ENCODE measurements around the gene FCER1G. TPM values are rescaled to one million over a fixed set of nuclear protein-coding genes. Genes with fewer than 3 reads are reported as not detected.

FCER1G gene
- total and polyA plus RNA-seq, 2 donors (not counting 3 experiments of a cell fraction or from before 2014, with no cell fraction given), result 1.1 to 1.6 TPM

GRCh38 chr1:161218301-161219077, 3.4 kb downstream of the FCER1G start:
- Histone ChIP-seq H3K4me3 (replicated peaks in 1 of 3; ENCODE audit: insufficient read depth in 1 of 3, low read depth in 1 of 3, low read length in 3 of 3) (no peak overlapping the region), H3K79me2 (ENCODE audit: control insufficient read depth, insufficient read depth, low read length) (no peaks in the 10 kb centered on the region), H3K27ac (ENCODE audit: insufficient read depth, low read depth, low read length) (no peak overlapping the region), H4K20me1 (replicated peaks; ENCODE audit: control insufficient read depth, extremely low read depth, insufficient read depth, low read length) (no peaks in the 10 kb centered on the region), H3K4me1 (ENCODE audit: control insufficient read depth, extremely low read depth, insufficient read depth, low read length) (peaks cover 11% of the 10 kb centered on the region), H3K9ac (replicated peaks; ENCODE audit: extremely low read depth, insufficient read depth, low read length) (no peak overlapping the region), H3K9me3 (replicated peaks; ENCODE audit: control insufficient read depth, insufficient read depth, low read length) (no peaks in the 10 kb centered on the region), H3K36me3 (ENCODE audit: control insufficient read depth in 2 of 2, extremely low read depth in 1 of 2, insufficient read depth in 2 of 2, low read length in 2 of 2) (peaks cover 14% of the 10 kb centered on the region in 2 experiments), H3K4me2 (ENCODE audit: insufficient read depth, low read length) (no peak overlapping the region), H2AFZ (ENCODE audit: low read depth, low read length) (no peak overlapping the region), H3K27me3 (ENCODE audit: control insufficient read depth in 2 of 2, insufficient read depth in 2 of 2, low read length in 2 of 2) (no peaks in the 10 kb centered on the region), H3K9me1 (replicated peaks; ENCODE audit: control insufficient read depth, extremely low read depth, insufficient read depth, low read length) (no peaks in the 10 kb centered on the region)
- POLR2A ChIA-PET, result no interaction called here
- DNase-seq (ENCODE audit: low read depth, low spot score) (no peak), FAIRE-seq (no peak)
- dilution Hi-C loops (cut with MboI; ENCODE audit: extremely low pct_ligation_motif_present, low sequenced_read_pairs) (no loop called here), intact Hi-C loops (cut with micrococcal nuclease) (no loop called here)
- TF ChIP-seq EZH2 (IDR thresholded peaks at IDR 0.05; ENCODE audit: borderline replicate concordance, low read depth, low read length, severe bottlenecking) (no peak), MYC (IDR thresholded peaks at IDR 0.05; ENCODE audit: low read depth, low read length) (no peak)
- CTCF ChIA-PET, result interaction anchor here (1.1 to 2.2 kb wide), 5 partner anchors 8 to 156 kb away, joined by 3 to 9 read pairs (median 4); no protein-coding TSS in a partner anchor
- no TSS peak for BruUV-seq (replicated peaks)

- no TSS peak for BruUV-seq (replicated peaks)
- CTCF ChIA-PET, result interaction anchor here (0.7 to 2.1 kb wide), 5 partner anchors 9 to 155 kb away, joined by 3 to 9 read pairs (median 3); no protein-coding TSS in a partner anchor
- Histone ChIP-seq H3K79me2 (ENCODE audit: control insufficient read depth, insufficient read depth, low read length) (no peaks in the 10 kb centered on the region), H3K27me3 (ENCODE audit: control insufficient read depth in 2 of 2, insufficient read depth in 2 of 2, low read length in 2 of 2) (no peaks in the 10 kb centered on the region), H3K9me1 (replicated peaks; ENCODE audit: control insufficient read depth, extremely low read depth, insufficient read depth, low read length) (no peaks in the 10 kb centered on the region), H3K27ac (ENCODE audit: insufficient read depth, low read depth, low read length) (no peak overlapping the region), H3K9me3 (replicated peaks; ENCODE audit: control insufficient read depth, insufficient read depth, low read length) (no peaks in the 10 kb centered on the region), H3K36me3 (ENCODE audit: control insufficient read depth in 2 of 2, extremely low read depth in 1 of 2, insufficient read depth in 2 of 2, low read length in 2 of 2) (peaks cover 6% of the 10 kb centered on the region in 2 experiments), H2AFZ (ENCODE audit: low read depth, low read length) (no peak overlapping the region), H3K4me1 (ENCODE audit: control insufficient read depth, extremely low read depth, insufficient read depth, low read length) (peaks cover 11% of the 10 kb centered on the region), H3K9ac (replicated peaks; ENCODE audit: extremely low read depth, insufficient read depth, low read length) (no peak overlapping the region), H3K4me3 (replicated peaks in 1 of 3; ENCODE audit: insufficient read depth in 1 of 3, low read depth in 1 of 3, low read length in 3 of 3) (no peak overlapping the region), H4K20me1 (replicated peaks; ENCODE audit: control insufficient read depth, extremely low read depth, insufficient read depth, low read length) (no peaks in the 10 kb centered on the region), H3K4me2 (ENCODE audit: insufficient read depth, low read length) (no peak overlapping the region)
- POLR2A ChIA-PET, result no interaction called here
- DNase-seq (ENCODE audit: low read depth, low spot score), result no peak
- TF ChIP-seq EZH2 (IDR thresholded peaks at IDR 0.05; ENCODE audit: borderline replicate concordance, low read depth, low read length, severe bottlenecking), result no peak
- no peak for TF ChIP-seq MAX (IDR thresholded peaks at IDR 0.05; ENCODE audit: insufficient read depth, insufficient read length)
- TF ChIP-seq JUN (IDR thresholded peaks at IDR 0.05; ENCODE audit: borderline replicate concordance, insufficient read depth, insufficient read length, low read depth), result no peak
- no peak for TF ChIP-seq CTCF (IDR thresholded peaks at IDR 0.05; ENCODE audit: extremely low read depth in 1 of 2, insufficient read depth in 1 of 2, low read depth in 1 of 2, low read length in 2 of 2)
- TF ChIP-seq POLR2AphosphoS5 (IDR thresholded peaks at IDR 0.05; ENCODE audit: insufficient read depth, low read depth, low read length), result no peak
- no peak for TF ChIP-seq GATA2 (IDR thresholded peaks at IDR 0.05; ENCODE audit: insufficient read depth, insufficient read length, low read depth, low read length)
- no peak for TF ChIP-seq FOS (IDR thresholded peaks at IDR 0.05; ENCODE audit: borderline replicate concordance, insufficient read depth, low read length)
- FAIRE-seq, result no peak
- dilution Hi-C loops (cut with MboI; ENCODE audit: extremely low pct_ligation_motif_present, low sequenced_read_pairs), result no loop called here
- intact Hi-C loops (cut with micrococcal nuclease), result no loop called here
Observed at GRCh38 chr1:161219078-161219892, 4.2 kb downstream of the FCER1G start.

Data from endothelial cell of umbilical vein (primary cell).